Measurements from ENCODE around the gene SPOCD1.

Gene SPOCD1

GRCh38 chr1:31799895-31800673 is 15.7 kb downstream of the SPOCD1 start:
- no peak for DNase-seq (ENCODE audit: low read depth)

GRCh38 chr1:31799196-31799894 is 16.5 kb downstream of the SPOCD1 start:
- DNase-seq (ENCODE audit: low read depth): no peak

DNA sequence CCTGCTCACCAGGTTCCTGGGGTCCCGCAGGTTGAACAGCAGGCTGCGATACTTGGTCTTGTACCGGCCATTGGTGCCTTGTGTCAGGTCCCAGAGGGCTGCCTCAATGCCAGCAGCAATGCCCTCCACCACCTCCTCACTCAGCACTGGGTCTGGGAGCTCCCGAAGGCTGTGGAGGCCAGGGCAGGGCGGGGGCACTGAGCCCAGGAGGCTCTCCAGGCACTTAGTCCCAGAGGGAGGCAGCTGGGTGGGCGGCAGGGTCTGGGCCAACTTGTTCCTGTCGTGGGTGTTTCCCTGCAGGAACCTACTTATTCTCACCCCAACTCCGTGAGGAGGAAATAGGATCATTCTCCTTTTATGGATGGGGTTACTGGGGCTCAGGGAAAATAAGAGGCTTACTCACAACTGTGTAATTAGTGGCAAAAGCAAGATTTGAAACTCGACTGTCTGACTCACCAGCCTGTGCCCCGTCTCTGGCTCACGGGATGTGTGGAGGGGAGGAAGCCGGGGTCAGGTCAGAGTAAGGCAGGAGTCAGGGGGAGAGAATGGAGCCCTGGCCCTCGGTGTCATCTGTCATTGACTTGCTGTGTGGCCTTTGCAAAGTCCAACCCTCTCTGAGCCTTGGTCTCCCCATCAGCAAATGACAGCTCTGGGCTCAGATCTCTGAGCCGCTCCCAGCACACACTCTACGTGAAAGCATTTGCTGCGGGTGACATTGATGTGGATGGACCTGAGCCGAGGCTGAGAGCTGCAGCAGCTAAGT is 17.2 kb downstream of the SPOCD1 start:
- DNase-seq (ENCODE audit: low read depth): no peak

DNA sequence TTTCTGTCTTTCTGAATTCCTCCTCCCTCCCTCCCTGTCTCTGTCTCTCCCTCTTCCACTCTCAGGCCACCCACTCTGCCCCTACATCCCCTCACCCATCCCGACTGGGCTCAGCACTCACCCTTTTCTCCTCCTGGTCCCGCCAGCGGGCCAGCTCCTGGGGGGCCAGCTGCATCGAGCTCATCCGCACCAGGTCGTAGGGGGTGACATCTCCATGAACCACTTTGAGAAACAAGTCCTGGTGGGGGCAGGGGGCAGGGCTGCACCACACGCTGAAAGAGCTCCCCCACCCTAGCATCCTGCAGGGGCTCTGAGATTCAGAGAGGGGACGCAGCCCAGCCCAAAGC is 17.8 kb downstream of the SPOCD1 start:
- no peak for DNase-seq (ENCODE audit: low read depth)

DNA sequence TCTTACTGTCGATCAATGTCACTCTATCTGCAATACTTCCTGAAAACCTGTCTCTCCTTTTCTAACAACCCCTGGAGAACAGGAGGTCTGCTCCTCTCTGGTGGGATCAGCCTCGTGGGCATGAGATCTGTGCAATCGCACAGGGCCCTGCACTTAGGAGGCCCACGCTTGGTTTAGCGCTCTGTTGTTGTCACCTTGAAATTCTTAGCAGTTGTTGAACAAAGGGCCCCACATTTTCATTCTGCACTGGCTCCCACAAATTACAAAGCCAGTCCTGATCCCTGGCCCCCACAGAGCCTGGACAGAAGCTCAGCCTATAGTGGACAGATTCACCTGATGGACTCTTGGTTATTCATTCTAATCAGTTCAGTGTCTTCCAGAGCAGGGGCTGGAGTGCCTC is 18.6 kb downstream of the SPOCD1 start:
- no peak for DNase-seq (ENCODE audit: low read depth)

DNA sequence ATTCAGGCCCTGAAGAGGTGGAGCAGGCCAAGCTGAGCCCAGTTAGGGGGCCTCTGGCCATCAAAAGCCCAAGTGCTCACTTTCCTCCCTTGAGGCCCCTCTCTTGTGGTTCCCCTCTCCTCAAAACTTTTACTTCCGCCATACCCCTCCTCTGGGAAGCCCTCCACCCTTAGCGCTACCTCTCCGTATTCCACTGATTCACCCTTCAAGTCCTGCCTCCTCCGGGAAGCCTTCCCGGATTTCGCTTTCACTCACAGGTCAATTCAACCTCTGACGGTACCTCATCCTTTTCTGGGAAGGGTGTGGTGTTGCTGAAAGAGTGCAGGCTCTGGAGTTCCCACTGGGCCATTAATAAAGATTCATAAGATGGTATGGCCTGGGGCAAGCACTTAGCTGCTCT is 19.1 kb downstream of the SPOCD1 start:
- no peak for DNase-seq (ENCODE audit: low read depth)

DNA sequence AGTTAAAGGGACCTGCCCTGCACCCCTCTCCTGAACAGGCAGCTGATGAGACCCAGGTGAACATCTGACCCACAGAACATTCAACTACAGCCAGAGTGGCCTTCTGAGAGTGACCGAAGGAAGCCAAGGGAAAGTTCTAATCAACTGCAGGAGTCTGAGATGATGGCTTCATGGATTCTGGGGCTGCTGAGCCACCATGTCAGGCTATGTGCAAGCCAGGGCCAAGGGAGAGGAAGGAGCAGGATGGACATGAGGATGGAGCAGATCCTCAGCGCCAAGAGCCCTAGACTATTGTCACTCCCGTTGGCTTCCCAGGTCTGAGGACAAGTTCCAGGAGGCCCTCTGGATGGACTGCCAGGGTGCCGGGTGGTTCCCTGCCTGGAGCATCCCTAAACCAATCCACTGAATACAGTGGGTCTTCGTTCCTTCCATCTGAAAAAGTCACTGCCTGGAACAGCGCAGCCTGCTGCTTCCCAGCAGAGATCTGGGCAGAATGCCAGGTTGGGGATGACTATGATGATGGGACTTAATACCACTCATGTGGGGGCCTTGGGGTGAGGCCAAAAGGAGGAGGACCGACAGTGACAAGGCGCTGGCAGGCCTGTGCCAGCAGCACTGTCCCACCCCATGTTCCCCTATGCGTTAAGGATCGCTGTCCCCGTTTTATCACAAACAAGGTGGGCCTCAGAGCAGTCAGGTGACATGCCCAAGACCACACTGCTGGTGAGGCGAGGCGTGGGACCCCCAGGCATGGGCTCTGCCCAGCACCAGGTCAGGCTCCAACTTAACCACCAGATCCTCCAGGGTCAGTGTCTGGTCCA is 19.8 kb downstream of the SPOCD1 start:
- no peak for DNase-seq (ENCODE audit: low read depth)

DNA sequence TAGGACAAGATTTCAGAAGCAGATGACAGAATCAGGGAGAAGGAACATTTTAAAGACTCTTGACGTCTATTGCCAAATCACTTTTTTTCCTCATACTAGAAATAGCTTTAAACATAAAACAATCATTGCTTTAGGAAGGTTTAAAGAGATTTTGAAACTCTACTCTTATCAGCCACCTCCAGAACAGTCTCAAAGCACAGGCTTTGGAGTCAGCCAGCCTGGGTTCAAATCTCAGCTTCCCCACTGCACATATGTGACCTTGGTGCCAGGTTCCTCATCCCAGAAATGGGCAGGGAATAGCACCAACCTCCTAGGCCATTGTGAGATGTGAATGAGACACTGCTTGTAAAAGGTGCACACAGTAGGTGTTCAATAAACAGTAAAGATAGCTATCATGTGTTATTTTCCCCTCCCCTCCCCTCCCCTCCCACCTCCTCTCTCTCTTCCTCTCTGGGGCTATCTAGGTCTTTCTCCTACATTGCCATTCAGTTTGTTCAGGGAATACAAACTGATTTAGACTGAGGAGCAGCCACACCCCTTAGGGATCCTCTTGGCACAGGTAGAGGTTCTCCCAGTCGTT is 20.6 kb downstream of the SPOCD1 start:
- DNase-seq (ENCODE audit: low read depth): no peak

DNA sequence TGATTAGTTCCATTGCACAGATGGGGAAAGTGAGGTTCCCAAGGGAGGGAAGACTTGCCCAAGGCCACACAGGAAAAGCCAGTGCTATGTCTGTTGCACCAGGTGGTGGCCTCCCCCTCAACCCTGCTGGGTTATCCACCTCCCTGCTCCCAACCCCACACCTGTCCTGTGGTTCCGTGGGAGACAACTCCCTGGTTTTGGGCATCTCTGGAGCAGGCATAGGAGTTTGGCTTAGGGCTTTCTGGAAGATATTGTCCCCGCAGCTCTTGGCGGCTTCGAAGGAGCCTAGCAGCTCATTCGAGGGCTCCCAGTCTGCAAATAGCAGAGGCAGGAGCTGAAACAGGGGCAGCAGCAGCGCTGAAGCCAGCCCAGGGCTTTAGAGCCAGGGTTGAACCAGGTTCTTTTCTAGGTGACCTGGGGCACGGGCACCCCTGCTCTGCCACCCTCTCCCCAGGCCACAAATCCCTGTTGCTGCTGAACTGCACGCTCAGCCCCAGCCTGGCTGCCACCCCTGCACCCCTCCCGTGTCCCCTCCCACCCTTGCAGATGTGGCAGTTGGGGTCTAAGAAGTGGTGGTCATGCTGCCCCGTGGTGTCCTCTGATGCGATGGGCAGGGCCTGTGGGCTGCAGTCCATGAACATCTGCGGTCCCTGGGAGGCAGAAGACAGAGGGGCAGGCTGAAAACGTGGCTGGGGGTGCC is 22.1 kb downstream of the SPOCD1 start:
- DNase-seq (ENCODE audit: low read depth): no peak

GRCh38 chr1:31793086-31793485 is 22.7 kb downstream of the SPOCD1 start:
- no peak for DNase-seq (ENCODE audit: low read depth)

- DNase-seq (ENCODE audit: low read depth): no peak
Observed at GRCh38 chr1:31792541-31792940, 23.3 kb downstream of the SPOCD1 start.

- no peak for DNase-seq (ENCODE audit: low read depth)
Observed at GRCh38 chr1:31792116-31792515, 23.7 kb downstream of the SPOCD1 start.

- no peak for DNase-seq (ENCODE audit: low read depth)
Observed at GRCh38 chr1:31791131-31791858, 24.5 kb downstream of the SPOCD1 start.

DNA sequence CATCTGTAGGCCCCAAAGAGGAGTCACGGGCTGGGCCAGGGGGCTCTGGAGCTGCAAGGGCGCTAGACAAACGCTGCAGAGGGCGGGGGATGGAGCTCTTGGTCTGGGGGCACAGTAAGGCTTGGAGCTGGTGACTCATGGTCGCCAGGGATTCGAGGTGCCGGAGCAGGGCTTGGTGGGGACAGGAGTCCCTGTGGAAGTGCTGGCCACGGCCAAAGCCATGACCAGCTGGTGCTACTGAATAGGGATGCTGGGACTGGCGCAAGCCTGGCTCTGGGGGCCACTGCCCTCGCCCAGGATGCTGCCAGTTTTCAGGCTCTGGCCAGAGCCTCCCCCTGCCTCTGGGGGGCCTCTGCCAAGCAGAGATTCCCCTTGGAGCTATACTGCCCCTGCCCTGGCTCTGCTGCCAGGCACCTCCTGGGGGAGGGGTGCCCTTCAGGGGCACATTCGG is 25.2 kb downstream of the SPOCD1 start:
- DNase-seq (ENCODE audit: low read depth): no peak

DNA sequence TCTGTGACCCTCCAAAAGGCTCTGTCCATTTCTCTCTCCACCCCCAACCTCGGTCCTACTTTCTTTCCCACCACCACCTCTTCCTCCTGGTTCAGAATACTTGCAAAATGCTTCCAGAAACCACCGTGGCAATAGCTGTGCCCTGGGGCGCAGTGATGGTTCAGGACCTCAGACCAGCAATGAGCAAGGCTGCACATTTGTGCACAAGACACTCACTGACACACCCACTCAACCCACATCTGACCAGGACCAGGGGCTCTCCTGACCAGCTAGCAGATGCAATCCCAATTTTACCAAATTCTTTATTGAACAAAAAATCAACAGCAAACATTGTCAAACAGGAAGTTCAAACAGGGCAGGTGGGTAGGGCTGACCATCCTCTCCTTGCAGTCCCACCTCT is 25.7 kb downstream of the SPOCD1 start:
- no peak for DNase-seq (ENCODE audit: low read depth)

- peak; percentile 97 for DNase-seq (ENCODE audit: low read depth)
Observed at GRCh38 chr1:31789259-31790065, 26.4 kb downstream of the SPOCD1 start.

- no peak for DNase-seq (ENCODE audit: low read depth)
Observed at GRCh38 chr1:31788825-31789256, 27.0 kb downstream of the SPOCD1 start.

DNA sequence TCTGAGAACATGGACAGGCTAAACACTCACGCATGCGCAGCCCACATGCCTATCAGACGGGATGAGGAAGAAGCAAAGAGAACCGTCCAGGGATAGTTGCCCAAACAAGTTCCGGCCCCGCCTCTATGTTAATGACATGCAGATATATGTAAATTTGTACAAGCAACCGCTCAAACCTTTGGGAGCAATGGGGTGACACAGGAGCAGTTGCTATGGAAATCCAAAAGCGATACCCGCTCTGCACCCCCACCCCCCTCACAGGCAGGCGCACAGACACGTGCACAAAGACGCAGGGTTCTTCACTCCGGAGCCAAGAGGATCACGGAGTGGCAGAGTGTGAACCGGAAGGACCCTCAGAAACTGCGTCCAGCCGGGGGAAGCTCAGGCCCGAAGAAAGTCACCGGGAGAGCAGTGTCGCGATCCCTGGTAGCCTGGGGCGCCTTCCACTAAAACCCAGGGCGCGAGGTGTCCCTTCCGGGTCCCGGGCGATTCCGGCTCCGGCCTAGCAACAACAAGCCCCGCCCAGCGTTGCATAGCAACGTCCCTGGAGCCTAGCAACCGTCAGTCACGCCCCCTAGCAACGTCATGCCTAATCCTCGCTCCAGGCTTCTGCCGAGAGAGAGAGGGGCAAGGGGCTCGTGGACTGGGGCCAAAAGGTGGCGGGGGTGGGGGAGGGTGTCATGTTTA is 27.5 kb downstream of the SPOCD1 start:
- DNase-seq (ENCODE audit: low read depth): peak; percentile 78

- DNase-seq (ENCODE audit: low read depth): no peak
Observed at GRCh38 chr1:31787786-31788137, 28.1 kb downstream of the SPOCD1 start.

Data from activated T-cell treated with anti-CD3 and anti-CD28 coated beads for 1 hour (primary cell).